Measurements from ENCODE around the gene C14orf132. TPM values are rescaled to one million over a fixed set of nuclear protein-coding genes. Genes with fewer than 3 reads are reported as not detected.

C14orf132 gene
- total and polyA plus RNA-seq, 2 of the 4 experiments (the other 2 are of a cell fraction) = 6.3 to 13.5 TPM

GRCh38 chr14:96064866-96065265 lies 25.7 kb downstream of the C14orf132 start:
- H3K56ac ChIP-seq (ENCODE audit: extremely low read depth, insufficient read depth, low read length) = no peak overlapping the region
- no peak overlapping the region for H2BK20ac ChIP-seq (ENCODE audit: low read depth, low read length)
- no CpG with 5 or more reads among the region's 5 CpGs for WGBS, 2 experiments (ENCODE audit: extremely low coverage in 2 of 2, insufficient read length in 1 of 2)
- H2AK9ac ChIP-seq (replicated peaks; ENCODE audit: low read depth, low read length, poor library complexity) = no peak overlapping the region
- H3K23ac ChIP-seq (ENCODE audit: low read depth, low read length) = no peak overlapping the region
- H3K4me2 ChIP-seq (ENCODE audit: low read depth, low read length) = no peak overlapping the region
- H2AFZ ChIP-seq (replicated peaks; ENCODE audit: low read length, poor library complexity) = peak overlapping the region; percentile 35
- H4K20me1 ChIP-seq (ENCODE audit: insufficient read depth, low read length) = peaks cover 47% of the 10 kb centered on the region
- in situ Hi-C loops (cut with MboI; ENCODE audit: low sequenced_read_pairs) (no loop called here), intact Hi-C loops (cut with micrococcal nuclease) (no loop called here), dilution Hi-C loops (cut with HindIII; ENCODE audit: low sequenced_read_pairs, unreplicated experiment) (no loop called here)
- H4K8ac ChIP-seq (ENCODE audit: low read depth in 2 of 2, low read length in 2 of 2) = no peak overlapping the region
- H3K79me1 ChIP-seq (ENCODE audit: low read depth in 1 of 2, low read length in 2 of 2) = peaks cover 20 to 56% of the 10 kb centered on the region in 2 experiments
- no peaks in the 10 kb centered on the region for H3K27me3 ChIP-seq (ENCODE audit: control insufficient read depth, insufficient read depth, low read length)
- no peak overlapping the region for H3K14ac ChIP-seq (replicated peaks; ENCODE audit: low read depth, low read length)
- no peak overlapping the region for H3K27ac ChIP-seq (ENCODE audit: insufficient read depth, low read length)
- no peak overlapping the region for H3K9ac ChIP-seq (ENCODE audit: low read depth, low read length)
- no peak overlapping the region for H3K4me3 ChIP-seq (ENCODE audit: insufficient read depth, low read depth, low read length)
- H2AK5ac ChIP-seq (ENCODE audit: low read depth, low read length) = no peak overlapping the region
- H2BK120ac ChIP-seq (ENCODE audit: low read depth, low read length) = no peak overlapping the region
- H2BK15ac ChIP-seq (ENCODE audit: low read depth, low read length) = no peak overlapping the region
- peaks cover 11% of the 10 kb centered on the region; the same call in 1 of the 2 replicates for H3K36me3 ChIP-seq (ENCODE audit: control insufficient read depth, insufficient read depth, low read length)
- H3K9me3 ChIP-seq (ENCODE audit: control insufficient read depth, insufficient read depth, low read length) = no peaks in the 10 kb centered on the region
- H3K9me1 ChIP-seq (ENCODE audit: insufficient read depth, low read length) = peaks cover 19% of the 10 kb centered on the region
- H4K5ac ChIP-seq (ENCODE audit: low read depth, low read length) = no peak overlapping the region
- H3K4ac ChIP-seq (ENCODE audit: low read depth, low read length) = no peak overlapping the region
- ChIA-PET POLR2A (ENCODE audit: unreplicated experiment) (no interaction called here), CTCF (no interaction called here)
- TF ChIP-seq, protein P1, sequence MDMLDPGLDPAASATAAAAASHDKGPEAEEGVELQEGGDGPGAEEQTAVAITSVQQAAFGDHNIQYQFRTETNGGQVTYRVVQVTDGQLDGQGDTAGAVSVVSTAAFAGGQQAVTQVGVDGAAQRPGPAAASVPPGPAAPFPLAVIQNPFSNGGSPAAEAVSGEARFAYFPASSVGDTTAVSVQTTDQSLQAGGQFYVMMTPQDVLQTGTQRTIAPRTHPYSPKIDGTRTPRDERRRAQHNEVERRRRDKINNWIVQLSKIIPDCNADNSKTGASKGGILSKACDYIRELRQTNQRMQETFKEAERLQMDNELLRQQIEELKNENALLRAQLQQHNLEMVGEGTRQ (IDR thresholded peaks at IDR 0.05; ENCODE audit: low read depth, low read length) = no peak
- TF ChIP-seq RFX5 (IDR thresholded peaks at IDR 0.05; ENCODE audit: low read depth, low read length) = no peak
- TF ChIP-seq BHLHE40 (IDR thresholded peaks at IDR 0.05; ENCODE audit: low read depth, low read length) = no peak
- TF ChIP-seq SMC3 (IDR thresholded peaks at IDR 0.05; ENCODE audit: low read depth, low read length) = no peak
- no peak for TF ChIP-seq ELK1 (IDR thresholded peaks at IDR 0.05; ENCODE audit: borderline replicate concordance, low read depth, low read length)
- no peak for TF ChIP-seq MXI1 (IDR thresholded peaks at IDR 0.05; ENCODE audit: borderline replicate concordance, low read depth, low read length)
- TF ChIP-seq MAZ (IDR thresholded peaks at IDR 0.05; ENCODE audit: borderline replicate concordance, low read depth, low read length) = no peak
- no peak for TF ChIP-seq FOS (IDR thresholded peaks at IDR 0.05; ENCODE audit: low read depth, low read length)
- TF ChIP-seq CEBPB (IDR thresholded peaks at IDR 0.05; ENCODE audit: low read depth, low read length) = no peak
- no peak for TF ChIP-seq CHD1 (IDR thresholded peaks at IDR 0.05; ENCODE audit: low read depth, low read length)
- no peak for TF ChIP-seq POLR2A (IDR thresholded peaks at IDR 0.05; ENCODE audit: low read depth, low read length)
- no peak for TF ChIP-seq RCOR1 (IDR thresholded peaks at IDR 0.05; ENCODE audit: insufficient replicate concordance, low read length)
- TF ChIP-seq RAD21 (IDR thresholded peaks at IDR 0.05; ENCODE audit: low read length) = no peak
- no peak for TF ChIP-seq MAFK (IDR thresholded peaks at IDR 0.05; ENCODE audit: low read depth, low read length)
- TF ChIP-seq, protein P2, sequence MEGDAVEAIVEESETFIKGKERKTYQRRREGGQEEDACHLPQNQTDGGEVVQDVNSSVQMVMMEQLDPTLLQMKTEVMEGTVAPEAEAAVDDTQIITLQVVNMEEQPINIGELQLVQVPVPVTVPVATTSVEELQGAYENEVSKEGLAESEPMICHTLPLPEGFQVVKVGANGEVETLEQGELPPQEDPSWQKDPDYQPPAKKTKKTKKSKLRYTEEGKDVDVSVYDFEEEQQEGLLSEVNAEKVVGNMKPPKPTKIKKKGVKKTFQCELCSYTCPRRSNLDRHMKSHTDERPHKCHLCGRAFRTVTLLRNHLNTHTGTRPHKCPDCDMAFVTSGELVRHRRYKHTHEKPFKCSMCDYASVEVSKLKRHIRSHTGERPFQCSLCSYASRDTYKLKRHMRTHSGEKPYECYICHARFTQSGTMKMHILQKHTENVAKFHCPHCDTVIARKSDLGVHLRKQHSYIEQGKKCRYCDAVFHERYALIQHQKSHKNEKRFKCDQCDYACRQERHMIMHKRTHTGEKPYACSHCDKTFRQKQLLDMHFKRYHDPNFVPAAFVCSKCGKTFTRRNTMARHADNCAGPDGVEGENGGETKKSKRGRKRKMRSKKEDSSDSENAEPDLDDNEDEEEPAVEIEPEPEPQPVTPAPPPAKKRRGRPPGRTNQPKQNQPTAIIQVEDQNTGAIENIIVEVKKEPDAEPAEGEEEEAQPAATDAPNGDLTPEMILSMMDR (conservative IDR thresholded peaks at IDR 0.05; ENCODE audit: low read depth, low read length) = no peak
- TF ChIP-seq NFE2L2 (IDR thresholded peaks at IDR 0.05; ENCODE audit: low read depth, low read length) = no peak
- no peaks in the 10 kb centered on the region for H3K4me1 ChIP-seq (ENCODE audit: control insufficient read depth, insufficient read depth, low read length)
- DNase-seq = no peak
- ATAC-seq (ENCODE audit: low read depth) = no peak
- no peak overlapping the region for H2BK5ac ChIP-seq (ENCODE audit: low read depth, low read length, poor library complexity, severe bottlenecking)
- no peak overlapping the region for H3K18ac ChIP-seq (ENCODE audit: low read depth, low read length)
- no TSS peak for BruUV-seq (replicated peaks)
- no peak overlapping the region for H4K91ac ChIP-seq (ENCODE audit: insufficient read depth, low read depth, low read length)
